WI38 (cell line): ENCODE results near the gene CNTN2.

Experiments
- H3K4me3 ChIP-seq: 2 replicates; pipeline ENCODE4 v1.5.1; 2011; ENCODE audit warnings: low read depth, mild to moderate bottlenecking, control low read depth, low read length
- TF ChIP-seq, protein P1 (sequence below): IDR thresholded peaks from 2 replicates; pipeline ENCODE4 v1.5.1; 2012; ENCODE audit warnings: low read depth, mild to moderate bottlenecking, control low read depth, low read length

The CNTN2 gene

GRCh38 chr1:205032508-205032907 lies 10.5 kb upstream of the CNTN2 start:
- no peak overlapping the region for H3K4me3 ChIP-seq
- TF ChIP-seq, protein P1, sequence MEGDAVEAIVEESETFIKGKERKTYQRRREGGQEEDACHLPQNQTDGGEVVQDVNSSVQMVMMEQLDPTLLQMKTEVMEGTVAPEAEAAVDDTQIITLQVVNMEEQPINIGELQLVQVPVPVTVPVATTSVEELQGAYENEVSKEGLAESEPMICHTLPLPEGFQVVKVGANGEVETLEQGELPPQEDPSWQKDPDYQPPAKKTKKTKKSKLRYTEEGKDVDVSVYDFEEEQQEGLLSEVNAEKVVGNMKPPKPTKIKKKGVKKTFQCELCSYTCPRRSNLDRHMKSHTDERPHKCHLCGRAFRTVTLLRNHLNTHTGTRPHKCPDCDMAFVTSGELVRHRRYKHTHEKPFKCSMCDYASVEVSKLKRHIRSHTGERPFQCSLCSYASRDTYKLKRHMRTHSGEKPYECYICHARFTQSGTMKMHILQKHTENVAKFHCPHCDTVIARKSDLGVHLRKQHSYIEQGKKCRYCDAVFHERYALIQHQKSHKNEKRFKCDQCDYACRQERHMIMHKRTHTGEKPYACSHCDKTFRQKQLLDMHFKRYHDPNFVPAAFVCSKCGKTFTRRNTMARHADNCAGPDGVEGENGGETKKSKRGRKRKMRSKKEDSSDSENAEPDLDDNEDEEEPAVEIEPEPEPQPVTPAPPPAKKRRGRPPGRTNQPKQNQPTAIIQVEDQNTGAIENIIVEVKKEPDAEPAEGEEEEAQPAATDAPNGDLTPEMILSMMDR: no peak

DNA sequence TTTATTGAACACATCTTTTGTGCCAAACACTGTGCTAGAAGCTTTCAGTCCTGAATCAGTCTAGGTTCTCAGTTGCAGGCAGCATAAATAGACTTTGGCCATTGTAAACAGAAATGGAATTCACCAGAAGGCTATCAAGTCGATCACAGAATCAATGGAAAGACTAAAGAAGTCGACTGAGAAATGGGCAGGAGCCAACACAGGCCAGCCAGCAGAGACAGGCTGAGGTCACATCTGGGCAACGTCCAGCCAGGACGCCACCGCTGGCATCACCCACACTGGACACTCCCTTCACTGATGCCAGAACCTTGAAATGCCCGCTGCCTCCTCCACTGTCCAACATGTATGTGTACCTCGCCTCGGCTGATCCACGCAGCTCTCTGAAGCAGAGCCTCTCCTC lies 5.5 kb upstream of the CNTN2 start:
- no peak overlapping the region for H3K4me3 ChIP-seq
- TF ChIP-seq, protein P1: no peak

DNA sequence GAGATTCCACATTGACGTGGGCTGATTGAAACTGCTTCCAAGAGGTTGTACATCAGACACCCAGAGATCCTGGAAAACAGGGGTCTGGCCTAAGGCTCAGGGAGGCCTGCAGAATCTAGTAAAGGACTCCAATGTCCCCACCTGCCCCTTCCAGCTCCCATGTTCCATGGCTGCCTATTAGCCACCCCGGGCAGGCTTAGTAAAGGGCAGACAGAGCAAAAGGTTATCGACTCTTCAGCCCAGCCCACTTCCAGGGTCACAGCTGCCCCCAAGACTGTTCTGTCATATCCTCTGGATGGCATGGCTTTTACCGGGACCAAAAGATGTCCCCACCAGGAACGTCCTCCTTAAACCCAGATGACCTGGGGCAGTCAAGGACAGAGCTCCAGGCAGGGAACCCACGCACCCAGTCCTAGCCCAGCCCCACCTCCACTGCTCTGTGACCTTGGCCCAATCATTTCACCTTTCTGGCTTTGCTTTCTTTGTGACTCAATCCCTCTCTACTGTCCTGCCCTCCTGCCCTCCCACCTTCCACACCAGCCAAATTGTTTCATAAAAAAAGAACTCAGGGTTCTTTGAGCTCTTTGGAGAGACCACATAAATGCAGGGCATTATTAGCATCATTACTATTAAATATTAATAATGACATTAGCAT lies 4.8 kb upstream of the CNTN2 start:
- TF ChIP-seq, protein P1: no peak
- no peak overlapping the region for H3K4me3 ChIP-seq

DNA sequence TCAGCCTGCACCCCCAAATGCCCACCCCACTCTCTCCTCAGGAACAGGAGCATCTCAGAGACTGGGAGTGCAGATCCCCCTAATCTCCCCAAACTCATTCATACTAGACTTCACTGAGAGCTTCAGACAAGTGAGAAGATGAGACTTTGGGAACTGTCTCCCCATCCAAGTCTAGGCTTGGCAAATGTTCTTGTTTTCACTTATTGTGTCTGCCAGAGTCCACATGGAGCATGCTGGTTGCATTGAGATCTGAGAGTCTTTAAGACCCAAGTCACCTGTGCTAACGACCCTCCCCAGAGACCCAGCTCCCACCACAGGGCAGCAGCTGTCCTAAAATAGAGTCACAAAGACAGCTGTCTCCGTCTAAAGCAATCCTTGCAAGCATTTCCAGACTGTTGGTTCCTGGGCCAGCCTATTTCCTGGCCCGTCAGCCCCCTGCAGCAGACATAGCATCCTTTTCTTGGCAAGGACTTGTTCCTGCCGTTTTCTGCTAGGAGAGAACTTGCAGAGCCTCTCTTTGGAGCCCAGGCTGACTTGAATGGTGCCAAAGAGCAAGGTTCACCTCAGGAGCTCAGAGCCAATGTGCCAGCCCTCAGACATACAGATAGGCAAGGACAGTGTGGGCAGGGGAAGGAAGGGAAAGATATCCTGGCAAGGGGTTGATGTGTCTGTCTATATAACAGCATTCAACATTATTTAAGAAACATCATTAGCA lies 1.9 kb upstream of the CNTN2 start:
- H3K4me3 ChIP-seq: no peak overlapping the region
- TF ChIP-seq, protein P1: no peak

- TF ChIP-seq, protein P1: no peak
- H3K4me3 ChIP-seq: no peak overlapping the region
Observed at GRCh38 chr1:205041998-205042910, 758 bp upstream of the CNTN2 start.

DNA sequence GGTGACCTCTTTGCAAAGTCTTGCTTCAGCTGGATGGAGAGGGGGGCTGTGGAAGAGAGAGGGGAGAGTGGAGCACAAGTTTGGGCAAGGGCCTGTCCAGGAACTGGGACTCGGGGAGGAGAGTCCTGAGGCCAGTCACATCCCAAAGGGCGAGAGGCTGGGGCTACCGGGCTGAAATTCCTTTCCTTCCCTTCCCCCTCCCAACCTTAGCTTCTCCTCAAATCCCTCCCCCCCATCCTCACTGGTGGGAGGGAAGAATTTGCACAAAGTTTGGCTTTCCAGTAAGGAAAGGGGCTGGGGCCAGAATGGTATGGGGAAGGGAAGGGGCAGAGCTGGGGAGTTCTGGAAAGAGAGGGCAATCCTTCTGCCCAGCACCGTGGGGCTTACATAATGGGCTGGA lies 854 bp downstream of the CNTN2 start:
- TF ChIP-seq, protein P1: no peak
- no peak overlapping the region for H3K4me3 ChIP-seq
